Measurements from ENCODE around the gene IGF1R.

IGF1R gene

DNA sequence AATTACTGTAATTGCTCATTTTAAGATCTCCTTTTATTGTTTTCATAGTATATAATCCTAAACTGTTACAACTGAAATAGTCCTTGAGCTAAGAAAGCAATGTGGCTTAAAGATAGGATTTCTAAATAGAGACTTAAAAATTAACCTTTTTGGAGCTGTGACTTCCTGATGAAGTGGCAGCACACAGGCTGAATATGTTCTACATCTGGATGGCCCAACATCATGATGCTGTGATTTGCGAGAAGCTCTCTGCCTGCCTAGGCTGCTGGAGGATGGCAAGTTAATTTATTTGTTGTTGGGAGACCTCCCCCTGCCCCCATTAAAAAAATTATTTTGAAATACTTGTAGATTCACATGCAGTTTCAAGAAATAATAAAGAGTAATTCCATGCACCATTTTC, 134.5 kb downstream of the IGF1R start:
- no peak overlapping the region for H3K27ac ChIP-seq
- no peak overlapping the region for H3K4me3 ChIP-seq

DNA sequence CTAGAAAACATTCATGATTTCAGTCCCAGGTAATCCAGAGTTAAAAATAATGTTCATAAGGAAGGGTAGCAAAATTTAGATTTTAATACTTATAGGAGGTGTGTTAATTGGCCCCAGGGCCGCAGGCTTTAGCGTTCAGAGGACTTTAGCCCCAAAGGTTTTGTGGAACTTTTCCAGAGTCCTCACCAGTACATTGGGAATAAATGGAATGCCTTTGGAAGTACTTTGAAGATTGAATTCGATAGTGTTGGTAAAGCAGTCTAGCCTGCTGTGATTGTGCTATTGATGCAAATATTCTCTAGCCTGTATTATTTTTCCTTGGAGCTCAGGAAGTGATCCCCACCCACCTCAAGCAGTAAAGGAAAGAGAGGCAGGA, 137.1 kb downstream of the IGF1R start:
- no peak overlapping the region for H3K27ac ChIP-seq

DNA sequence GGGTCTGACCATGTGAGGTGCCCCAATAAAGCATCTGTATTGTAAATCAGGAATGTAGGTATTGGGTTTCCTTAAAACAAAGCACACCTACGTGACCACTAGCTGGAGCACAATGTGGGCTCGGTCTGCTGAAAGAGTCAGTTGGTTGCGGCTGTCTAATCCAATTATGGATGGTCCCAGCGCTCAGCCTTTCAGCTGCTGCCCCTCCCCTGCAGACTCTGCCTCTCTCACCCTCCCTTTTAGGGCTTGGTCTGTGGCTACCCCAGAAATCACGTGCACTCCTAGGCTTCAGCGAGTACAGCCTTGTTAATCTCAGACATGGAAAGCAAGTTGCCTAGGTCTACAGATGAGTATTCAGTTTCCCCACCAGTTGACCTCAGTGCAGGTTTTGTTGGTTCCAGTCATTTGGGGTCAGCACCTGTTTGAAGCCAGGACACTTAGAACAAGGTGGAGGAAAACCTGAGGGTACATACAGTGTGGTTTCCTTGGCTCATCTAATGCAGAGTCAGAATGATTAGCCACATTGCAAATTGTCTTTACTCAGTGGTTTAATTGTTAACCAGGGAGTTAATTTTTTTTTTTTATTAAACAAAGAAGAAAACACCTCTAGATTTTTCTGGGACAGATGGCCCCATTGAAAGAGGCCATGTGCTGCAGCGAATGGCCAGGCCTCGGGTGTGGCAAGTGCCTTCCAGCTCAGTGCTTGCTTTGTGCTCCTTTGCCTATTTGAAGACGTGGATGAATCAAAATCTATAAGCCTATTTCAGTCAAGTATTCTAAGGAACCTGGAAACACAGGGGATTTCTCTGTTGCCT, 137.7 kb downstream of the IGF1R start:
- Histone ChIP-seq H3K27ac (peak overlapping the region in 1 of 21 experiments; percentile 8), H3K4me3 (no peak overlapping the region)

More for the DNA sequence above, 137.1 kb downstream of the IGF1R start:
- H3K4me3 ChIP-seq: no peak overlapping the region

DNA sequence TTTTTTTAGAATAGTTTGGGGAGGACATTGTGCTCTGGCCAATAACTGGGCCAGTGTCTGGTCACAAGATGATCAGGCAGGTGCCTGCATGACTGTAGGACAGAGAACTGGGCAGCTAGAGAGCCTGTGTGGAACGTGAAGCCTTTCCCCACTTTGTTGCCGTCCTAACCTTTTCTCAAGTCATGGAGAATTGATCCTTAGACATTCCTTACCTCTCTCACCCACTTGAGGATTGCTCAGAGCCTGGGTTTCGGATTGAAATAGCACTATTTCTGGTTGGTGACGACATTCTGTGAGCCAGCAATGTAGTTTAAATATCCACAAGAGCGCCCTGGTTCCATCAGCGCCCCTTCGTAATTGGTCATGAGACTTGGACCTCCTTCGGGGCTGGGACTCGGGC, 138.4 kb downstream of the IGF1R start:
- H3K27ac ChIP-seq: no peak overlapping the region
- H3K4me3 ChIP-seq: no peak overlapping the region

DNA sequence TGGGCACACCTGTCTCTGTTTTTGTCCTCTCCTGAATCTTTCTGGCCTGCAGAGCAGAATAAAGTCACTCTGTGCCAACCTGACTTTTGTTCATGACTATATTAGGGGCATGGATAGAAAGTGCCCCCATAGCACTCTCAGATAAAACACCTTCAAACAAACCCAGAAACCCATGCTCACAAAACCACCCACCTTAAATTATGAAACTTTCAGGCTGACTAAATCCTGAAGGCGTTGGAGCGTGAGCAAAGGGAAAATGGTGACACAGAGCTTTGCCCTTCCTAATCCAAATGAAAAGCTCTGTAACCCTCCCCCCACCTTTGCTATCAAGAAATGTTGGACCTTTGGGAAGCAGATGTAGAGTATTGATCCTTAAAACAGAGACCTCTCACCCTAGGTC, 138.9 kb downstream of the IGF1R start:
- Histone ChIP-seq H3K27ac (no peak overlapping the region), H3K4me3 (no peak overlapping the region)

DNA sequence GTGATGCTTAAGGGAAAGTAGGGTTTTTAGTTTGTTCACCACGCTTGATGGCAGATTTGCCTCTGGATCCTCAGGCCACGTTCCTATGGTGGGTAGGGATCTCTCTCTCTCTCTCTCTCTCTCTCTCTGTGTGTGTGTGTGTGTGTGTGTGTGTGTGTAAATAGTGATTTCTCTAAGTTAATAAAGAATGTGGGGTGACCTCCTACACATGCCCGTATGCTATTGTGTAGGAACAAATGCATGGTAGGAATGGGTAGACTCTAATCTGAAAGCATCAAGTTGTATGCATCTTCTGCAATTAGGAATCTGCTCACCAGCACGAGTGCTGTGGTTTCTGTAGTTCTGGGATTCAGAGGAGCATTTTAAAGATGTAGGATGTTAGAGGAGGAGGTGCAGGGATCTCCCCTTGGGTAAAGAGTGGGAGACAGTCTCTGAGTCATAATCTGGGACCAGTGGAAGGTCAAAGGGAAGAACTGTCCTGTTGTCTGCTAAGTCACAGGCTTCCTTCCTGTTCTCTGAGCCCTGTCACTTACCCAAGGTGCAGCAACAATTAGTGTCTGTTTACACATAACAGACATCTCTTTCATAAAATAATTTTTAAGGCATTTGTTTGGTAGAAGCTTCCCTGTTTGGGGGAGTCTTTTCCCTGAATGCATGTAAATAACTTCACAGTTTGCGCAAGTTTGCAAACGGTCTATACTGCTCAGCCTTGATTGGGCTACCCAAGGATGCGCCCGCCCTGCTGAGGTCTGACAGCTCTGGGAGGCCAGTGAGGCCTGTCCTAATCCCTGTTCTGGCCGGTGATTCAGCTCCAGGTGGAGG, 139.8 kb downstream of the IGF1R start:
- Histone ChIP-seq H3K4me3 (no peak overlapping the region), H3K27ac (no peak overlapping the region)

DNA sequence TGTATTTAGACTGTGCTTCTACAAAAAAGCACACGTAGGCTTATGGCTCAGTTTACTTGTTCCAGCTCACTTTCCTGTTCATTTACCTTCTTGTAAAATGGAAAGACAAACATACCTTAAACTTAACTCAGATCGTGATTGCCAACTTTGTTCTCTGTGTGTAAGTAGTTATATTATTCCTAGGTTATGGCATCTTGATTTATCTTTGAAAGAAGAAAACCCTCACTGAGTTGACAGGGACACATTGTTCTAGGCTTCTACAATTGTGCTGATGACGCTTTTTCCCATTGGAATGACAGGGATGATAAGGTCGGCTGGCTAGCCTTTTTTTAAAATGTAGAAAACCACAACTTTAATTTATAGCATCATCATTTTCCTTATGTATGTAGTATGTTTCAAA, 140.7 kb downstream of the IGF1R start:
- H3K27ac ChIP-seq: no peak overlapping the region
- H3K4me3 ChIP-seq: no peak overlapping the region

DNA sequence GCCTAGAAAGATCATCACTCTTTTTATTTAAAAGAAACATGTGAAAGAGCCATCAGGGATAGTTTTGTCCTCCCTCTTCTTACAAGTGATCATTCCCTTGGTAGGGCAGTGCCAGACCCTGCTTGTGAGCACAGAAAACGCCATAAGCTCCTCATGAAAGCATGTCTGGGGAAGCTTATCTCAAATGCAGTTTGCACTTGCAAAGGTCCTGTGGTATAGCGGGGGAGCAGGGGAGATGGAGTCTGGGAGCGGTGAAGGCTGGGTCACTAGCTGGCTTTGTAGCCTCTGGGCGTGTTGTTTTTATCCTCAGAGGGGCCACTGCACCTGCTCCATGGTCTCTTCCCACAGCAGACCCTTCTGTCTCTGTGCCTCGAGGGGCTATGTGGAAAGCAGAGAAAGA, 141.9 kb downstream of the IGF1R start:
- H3K27ac ChIP-seq: no peak overlapping the region
- H3K4me3 ChIP-seq: no peak overlapping the region

DNA sequence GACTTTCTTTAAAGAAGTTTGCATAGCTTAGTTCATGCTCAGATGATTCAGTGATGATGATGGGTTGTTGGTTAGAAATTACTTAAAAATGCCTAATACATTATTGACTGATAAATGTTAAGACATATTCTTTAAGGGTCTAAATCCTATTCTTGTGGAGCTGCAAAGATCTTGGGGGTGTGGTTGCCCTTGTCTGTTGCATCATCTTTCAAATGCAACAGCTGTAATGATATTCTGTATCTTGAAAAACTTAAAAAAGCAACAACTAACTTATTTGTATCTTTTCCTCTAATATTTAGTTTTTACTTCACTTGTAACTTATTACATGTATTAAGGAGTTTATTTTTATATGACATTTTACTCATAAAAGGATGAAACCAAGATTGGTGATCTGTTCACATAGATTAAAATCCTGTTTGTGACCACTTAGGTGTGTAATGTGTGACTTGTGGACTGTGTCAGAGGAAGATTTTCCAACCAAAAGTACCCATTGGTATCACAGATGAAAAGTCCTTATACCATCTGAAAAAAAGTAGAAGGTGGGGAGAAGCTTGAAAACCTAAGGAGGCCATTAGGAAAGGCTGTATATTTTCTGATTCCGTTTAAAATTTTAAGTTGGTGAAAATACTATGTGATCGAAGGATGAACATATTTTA, 142.8 kb downstream of the IGF1R start:
- Histone ChIP-seq H3K4me3 (no peak overlapping the region), H3K27ac (no peak overlapping the region)

DNA sequence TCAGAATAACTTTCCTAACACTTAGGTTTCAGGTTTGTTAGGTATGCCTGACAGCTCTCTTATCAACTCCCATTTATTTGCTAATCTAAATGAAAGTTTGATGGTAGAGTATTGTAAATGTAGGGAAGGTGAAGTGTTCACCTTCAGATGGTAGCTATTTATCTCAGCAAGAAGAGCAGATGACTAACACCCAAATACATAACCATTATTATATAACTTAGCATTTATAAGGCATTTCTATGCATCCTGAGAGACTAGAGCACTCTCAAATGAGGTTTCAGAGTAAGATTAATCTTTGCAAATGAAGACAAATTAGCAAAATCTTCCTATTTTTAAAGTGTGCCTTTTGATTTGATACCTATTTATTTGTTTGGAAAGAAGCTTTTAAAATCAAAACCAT, 143.8 kb downstream of the IGF1R start:
- Histone ChIP-seq H3K4me3 (no peak overlapping the region), H3K27ac (peak overlapping the region in 1 of 21 experiments; percentile 13)

DNA sequence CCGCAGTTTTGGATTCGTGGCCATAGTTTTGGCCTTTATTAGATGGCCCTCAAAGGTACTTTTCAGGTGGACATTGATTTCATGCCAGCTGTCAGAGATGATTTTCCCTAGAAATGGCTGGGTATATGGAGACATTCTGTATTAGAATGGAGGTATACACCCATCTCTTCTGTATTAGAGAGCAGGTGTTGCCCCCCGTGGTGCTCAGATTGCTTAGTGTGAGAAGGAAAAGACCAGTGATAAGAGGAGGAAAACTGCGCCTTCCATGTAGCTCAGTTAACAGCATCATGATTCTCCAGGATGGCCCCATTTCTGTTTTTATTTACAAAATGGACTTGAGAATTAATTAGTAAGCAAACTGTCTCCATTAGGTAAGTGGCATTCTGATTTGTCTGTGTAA, 145.9 kb downstream of the IGF1R start:
- H3K27ac ChIP-seq: no peak overlapping the region
- H3K4me3 ChIP-seq: no peak overlapping the region

DNA sequence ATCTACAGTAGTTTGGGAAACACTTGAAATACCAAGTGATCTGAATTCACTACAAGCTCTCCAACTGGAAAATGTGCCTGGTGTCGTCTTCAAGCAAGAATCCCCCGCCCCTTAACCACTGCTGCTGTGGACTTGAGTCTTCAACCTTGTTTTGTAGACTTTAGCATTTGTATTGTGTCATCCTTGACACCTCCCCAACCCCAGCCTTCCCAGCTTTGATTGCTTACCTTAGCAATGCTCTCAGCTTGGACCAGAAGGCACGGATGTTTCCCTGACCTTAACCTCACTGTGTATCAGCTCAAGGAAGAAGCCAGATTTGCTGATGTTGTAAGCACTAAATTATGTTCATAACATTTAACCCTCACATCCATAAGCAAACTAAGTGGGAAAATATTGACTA, 146.4 kb downstream of the IGF1R start:
- no peak overlapping the region for H3K4me3 ChIP-seq
- H3K27ac ChIP-seq: no peak overlapping the region

DNA sequence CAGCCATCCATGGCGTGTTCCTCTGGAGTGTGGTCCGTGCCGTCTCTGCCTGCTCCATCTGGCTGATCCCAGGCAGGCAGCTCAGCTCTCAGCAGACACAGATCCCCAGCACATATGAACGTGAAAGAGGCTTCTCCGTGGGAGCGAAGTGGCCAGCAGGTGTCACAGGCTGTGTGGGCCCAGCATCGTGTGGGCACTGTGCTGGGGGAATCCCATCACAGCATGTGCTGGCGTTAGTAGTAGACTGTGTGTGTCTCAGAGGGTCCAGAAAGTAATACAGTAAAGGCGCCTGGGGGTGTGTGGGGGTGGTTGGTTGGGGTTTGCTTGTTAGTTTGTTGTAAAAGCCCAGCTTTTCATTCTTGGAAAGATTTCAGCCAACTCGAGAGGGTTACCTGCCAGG, 147.6 kb downstream of the IGF1R start:
- Histone ChIP-seq H3K27ac (no peak overlapping the region), H3K4me3 (no peak overlapping the region)

DNA sequence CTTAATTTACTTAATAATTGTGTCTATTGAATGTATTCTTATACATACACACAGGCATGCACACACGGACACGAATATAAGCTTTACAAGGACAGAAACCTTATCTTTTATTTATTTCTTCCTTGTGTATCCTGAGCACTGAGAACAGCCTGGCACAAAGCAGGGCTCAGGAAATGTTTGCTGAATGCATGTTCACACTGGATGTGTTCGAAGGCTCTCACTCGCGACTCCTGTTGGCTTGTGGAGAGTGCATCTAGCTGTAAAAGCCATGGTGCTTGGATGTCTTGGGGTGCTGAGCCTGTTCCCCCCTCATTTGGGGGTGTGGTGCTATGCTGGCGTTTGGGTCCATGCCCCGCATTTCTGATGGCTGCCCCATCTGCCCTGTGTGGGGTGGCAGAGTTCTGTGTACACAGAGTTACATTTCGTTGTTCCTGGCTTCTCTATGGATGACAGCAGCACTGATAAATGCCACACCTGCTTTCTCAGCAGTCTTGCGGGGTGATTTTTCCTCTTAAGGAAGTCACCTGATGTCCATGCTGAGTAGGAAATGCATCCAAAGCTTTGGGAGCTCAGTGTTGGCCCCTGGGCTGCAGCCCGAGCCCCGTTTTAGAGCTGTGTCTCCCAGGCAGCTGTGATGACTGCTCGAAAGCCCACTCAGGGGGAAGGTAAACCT, 148.5 kb downstream of the IGF1R start:
- H3K27ac ChIP-seq: no peak overlapping the region
- no peak overlapping the region for H3K4me3 ChIP-seq

DNA sequence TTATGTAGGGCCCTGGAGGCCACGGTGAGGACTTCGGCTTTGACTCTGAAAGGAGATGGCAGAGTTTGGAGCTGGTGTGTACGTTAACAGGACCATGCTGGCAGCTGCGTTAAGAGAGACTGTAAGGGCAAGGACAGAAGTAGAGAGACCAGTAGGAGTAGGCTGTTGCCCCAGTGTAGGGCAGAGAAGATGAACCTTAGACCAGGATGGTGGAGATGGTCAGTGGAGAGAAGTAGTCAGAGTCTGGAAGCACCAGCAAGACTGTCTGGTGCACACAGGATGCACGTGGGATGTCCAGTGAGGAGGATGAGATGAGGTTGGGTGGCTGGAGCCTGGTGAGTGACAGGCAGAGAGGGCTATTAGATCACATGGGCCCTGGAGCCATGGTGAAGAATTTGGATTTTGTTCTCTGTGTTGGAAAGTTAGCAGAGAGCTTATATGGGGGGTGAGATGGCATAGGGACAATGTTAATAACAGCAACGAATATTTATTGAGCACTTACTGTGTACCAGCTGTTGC, 150.1 kb downstream of the IGF1R start:
- peak overlapping the region in 1 of 21 experiments; percentile 12 for H3K27ac ChIP-seq
- H3K4me3 ChIP-seq: no peak overlapping the region

DNA sequence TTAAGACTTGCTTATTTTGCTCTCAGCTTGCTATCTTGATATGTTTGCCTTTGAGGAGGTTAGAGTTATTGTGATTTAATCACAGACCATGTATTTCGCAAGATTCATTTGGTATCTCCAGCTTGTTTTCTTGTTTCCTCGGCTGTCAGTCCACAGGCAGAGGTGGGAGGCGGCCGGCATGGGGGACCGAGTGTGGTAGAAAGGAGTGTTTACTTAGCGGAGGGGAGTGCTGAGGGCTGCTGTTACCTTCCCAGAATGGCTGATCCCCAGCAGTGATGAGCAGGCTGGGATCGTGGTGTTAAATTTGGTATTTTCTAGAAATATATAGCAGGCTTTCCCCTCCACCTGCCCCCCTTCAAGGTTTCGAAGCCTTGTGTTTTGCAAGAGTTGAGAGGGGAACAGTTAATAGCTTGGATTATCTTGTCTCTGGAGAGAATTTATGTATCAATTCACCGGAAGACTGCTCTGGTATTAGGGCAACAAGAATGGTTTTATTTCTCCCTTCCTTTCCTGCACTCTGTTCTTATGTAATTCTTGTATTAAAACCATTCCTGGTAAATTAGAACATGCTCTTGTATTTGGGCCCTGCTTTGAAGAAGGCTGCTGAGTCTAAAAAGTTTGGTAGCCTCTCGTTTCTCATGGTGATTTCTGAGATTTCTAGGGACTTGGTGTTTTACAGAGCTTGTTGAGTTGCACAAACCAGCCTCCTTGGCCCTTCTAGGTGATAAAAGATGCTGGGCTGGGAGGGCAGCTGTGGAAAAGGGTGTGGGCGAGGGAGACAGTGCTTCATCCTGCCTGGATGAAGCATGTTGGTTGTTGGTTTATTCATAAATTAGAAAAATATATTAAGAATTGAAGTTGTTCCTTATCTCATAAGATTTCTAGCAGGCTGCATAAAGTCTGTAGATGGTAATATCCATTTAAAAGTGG, 151.4 kb downstream of the IGF1R start:
- no peak overlapping the region for H3K4me3 ChIP-seq
- H3K27ac ChIP-seq: peak overlapping the region in 14 of 21 experiments; percentile 4 to 77 (median 42)

DNA sequence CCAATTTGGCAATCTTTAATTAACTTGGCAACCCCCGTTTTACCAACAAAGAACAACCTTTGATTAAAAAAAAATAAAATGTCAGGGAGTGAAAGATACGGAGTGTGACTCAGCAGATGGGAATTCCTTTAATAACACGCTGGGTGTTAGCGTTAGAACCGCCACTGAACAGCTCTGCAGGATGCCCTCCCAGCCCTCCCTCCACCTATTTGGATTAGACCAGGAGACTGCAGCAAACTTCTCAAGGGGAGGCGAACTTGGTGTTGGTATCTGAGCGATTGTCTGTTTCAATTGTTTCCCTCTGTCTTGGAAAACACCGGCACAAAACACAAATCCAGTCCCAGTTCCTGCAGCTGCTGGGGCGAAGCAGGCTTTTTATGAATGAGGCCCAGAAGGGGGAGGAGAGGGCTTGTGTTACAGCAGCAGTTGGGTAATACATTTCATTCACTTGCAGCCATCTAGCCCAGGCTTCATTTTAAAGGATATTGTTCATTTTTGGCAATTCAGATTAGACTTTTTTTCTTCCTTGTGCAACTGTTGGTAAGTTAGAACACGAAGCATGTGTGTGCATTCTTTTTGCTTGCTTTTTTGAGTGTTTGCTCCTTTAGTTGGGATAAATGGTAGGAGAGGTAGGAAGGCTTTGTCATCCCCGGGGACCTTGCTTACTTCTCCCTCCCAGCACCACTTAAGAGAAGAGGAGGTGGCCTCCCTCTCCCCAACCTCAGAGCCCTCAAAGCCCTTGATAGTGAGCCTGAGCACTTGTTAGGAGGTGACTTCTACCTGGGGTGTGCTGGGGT, 152.3 kb downstream of the IGF1R start:
- H3K4me3 ChIP-seq: no peak overlapping the region

DNA sequence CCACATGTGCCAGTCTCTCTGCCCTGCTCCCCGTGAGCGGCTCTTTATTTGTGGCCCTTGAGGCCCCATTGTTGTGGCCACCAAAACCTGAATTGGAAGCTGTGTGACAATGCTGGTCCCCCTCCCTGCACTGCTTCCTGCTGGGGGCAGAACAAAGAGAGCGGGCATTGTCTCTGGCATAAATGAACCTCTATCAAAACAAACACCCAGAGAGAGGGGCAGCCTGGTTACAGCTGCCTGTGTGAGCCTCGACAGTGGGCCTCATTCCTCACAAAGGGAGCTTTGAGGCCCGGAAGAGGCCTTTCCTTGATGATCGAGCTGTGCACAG, 152.9 kb downstream of the IGF1R start:
- Histone ChIP-seq H3K4me3 (no peak overlapping the region), H3K27ac (peak overlapping the region in 6 of 21 experiments; percentile 17 to 75 (median 34))

More for the DNA sequence above, 152.3 kb downstream of the IGF1R start:
- peak overlapping the region in 8 of 21 experiments; percentile 6 to 75 (median 34) for H3K27ac ChIP-seq
